GM12874 (cell line): ENCODE results near the gene ERC2.

Experiments used
- TF ChIP-seq, protein P1 (sequence below): IDR thresholded peaks from 2 replicates; pipeline ENCODE4 v1.5.1; 2011; ENCODE audit warnings: low read depth, mild to moderate bottlenecking, control low read depth, low read length, moderate library complexity; ENCODE audit not compliant: insufficient read depth

The ERC2 gene

GRCh38 chr3:55608301-55608937 is 859.8 kb downstream of the ERC2 start:
- TF ChIP-seq, protein P1, sequence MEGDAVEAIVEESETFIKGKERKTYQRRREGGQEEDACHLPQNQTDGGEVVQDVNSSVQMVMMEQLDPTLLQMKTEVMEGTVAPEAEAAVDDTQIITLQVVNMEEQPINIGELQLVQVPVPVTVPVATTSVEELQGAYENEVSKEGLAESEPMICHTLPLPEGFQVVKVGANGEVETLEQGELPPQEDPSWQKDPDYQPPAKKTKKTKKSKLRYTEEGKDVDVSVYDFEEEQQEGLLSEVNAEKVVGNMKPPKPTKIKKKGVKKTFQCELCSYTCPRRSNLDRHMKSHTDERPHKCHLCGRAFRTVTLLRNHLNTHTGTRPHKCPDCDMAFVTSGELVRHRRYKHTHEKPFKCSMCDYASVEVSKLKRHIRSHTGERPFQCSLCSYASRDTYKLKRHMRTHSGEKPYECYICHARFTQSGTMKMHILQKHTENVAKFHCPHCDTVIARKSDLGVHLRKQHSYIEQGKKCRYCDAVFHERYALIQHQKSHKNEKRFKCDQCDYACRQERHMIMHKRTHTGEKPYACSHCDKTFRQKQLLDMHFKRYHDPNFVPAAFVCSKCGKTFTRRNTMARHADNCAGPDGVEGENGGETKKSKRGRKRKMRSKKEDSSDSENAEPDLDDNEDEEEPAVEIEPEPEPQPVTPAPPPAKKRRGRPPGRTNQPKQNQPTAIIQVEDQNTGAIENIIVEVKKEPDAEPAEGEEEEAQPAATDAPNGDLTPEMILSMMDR, result no peak

DNA sequence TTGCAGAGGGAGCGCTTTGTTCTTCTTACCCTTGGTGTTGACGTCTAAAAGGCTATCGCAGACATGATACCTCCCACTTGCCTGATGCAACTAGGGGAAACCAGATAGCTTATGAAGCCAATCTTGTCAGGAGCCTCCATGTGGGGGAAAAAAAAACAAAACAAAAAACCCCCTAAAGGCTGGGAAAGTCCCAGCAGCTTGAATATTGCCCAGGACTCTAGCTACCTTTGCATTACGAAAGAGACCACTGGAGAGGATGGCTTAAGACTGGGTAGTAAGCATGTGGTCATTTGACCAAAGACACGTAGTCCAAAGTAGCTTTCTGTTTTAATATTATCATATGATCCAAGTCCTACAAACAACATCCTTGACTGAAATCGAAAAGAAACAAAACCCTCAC is 860.4 kb downstream of the ERC2 start:
- TF ChIP-seq, protein P1, result no peak

DNA sequence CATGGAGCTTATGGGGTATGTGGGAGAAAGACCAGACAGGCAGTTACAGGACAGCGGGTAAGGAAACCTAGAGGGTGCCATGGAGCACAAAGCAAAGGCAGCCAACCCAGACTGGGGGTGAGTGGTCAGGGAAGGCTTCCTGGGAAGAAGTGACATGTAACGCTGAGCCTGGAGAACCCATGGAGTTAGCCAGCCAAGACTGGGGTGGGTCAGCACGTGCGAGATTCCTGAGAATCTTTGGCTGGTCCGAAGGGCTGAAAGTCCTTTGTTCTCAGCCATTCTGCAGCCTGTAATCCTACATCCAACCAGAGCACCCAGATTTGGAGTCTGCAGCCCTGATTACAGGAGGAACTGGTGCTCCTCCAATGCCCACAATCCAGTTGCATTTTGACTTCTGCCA is 861.1 kb downstream of the ERC2 start:
- TF ChIP-seq, protein P1, result no peak

DNA sequence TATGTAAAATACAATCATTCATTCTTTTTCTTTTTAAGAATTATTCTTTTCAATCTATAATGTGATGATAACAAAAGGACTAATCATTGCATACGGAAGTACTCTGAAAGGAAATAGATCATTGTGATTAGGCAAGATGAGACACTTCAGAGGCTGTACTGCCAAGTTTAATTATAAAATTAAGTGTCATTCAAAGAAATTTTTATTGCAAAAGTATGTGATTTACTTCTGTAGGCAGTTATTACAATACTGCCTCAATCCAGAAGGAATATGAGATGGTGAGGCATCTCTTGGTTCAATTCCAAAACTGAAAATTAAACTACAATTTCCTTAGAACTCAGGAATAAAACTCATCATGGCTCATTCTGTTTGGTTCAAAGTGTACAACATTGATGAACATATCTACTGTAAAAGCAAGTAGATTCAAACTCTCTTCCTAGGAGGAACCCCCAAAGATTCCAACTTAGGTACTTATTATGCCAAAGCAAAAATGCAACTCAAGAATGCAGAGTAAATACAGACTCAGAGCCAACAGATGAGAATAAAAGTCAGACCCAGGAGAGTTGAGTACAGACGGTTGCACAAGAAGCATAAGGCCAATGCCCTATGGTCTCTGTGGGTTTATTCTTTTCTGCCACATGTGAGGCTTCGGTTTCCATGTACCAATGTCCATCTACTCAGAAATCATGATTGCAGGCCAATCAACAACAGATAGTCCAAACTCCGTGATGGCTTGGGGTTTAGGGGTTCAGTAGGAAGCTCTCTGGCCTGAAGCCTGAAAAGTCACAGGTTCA is 862.6 kb downstream of the ERC2 start:
- TF ChIP-seq, protein P1, result no peak

DNA sequence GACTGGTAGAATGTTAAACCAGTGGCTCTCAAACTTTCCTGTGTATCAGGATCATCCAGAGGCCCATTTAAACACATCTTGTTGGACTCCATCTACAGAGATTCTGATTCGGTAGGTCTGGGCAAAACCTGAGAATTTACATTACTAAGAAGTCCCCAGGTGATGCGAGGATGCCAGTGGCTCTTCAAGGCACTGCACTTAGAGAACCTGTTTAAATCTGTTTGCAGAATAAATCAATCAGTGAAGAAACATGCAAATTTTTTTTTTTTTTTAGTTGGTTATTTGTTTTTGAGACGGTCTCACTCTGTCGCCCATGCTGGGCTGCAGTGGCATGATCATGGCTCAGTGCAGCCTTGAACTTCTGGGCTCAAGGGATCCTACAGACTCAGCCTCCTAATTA is 863.4 kb downstream of the ERC2 start:
- TF ChIP-seq, protein P1, result no peak

GRCh38 chr3:55604402-55604801 is 863.9 kb downstream of the ERC2 start:
- TF ChIP-seq, protein P1, result no peak

DNA sequence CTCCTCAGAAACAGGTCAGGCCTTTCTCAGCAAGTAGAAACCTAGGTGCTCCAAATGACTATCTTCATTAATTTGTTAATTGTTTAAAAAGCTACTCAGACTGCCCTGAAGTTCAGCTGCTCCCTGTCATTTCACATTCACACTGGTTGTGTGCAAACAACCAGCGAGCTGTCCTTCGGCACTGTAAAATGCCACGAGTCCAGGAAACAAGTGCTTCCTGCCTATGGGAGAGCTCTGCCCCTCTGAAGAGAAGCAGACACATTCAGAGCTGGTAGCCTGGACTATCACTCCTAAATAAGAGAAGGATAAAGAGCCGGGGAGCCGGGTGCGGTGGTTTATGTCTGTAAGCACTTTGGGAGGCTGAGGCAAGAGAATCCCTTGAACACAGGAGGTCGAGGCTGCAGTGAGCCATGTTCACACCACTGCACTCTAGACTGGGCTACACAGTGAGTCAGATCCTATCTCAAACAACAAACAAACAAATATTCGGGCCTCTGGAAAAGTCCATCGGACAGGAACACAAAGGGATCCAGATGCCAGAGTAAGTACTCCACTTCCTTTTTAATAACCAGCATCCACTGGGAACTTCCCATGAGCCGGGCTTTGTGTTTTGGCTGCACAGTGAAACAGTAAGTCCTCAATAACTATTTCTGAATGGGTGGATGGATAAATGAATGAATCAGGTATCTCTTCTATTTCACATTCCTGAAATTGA is 866.7 kb downstream of the ERC2 start:
- TF ChIP-seq, protein P1, result no peak
